GM21526 (cell line): ENCODE results near the gene DNAJC3.

Source experiments
- ATAC-seq: cut with Tn5 transposase; IDR thresholded peaks from one replicate; pipeline ENCODE4 v1.9.1; 2021; ENCODE audit warnings: moderate library complexity; ENCODE audit not compliant: unreplicated experiment, low FRiP score

Gene DNAJC3

DNA sequence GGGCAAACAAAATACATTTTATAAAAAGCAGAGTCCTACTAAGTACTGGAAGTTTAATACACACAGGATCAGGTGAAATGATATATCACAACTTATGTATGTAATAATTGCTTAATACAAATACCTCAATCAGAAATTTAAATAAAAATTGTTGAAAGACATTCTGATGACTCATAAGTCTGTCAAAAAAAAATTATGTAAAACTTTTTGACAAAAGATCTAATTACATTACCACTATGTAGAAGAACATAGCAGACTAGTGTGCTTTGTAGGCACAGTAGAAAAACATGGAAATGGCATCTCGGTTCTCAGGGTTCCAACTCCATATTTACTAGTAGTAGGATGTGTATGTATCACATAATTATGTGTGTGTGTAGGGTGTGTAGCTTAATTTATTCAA, 156.2 kb downstream of the DNAJC3 start:
- no peak for ATAC-seq

- ATAC-seq, result no peak
Measured at GRCh38 chr13:95833719-95834118, 156.8 kb downstream of the DNAJC3 start.

DNA sequence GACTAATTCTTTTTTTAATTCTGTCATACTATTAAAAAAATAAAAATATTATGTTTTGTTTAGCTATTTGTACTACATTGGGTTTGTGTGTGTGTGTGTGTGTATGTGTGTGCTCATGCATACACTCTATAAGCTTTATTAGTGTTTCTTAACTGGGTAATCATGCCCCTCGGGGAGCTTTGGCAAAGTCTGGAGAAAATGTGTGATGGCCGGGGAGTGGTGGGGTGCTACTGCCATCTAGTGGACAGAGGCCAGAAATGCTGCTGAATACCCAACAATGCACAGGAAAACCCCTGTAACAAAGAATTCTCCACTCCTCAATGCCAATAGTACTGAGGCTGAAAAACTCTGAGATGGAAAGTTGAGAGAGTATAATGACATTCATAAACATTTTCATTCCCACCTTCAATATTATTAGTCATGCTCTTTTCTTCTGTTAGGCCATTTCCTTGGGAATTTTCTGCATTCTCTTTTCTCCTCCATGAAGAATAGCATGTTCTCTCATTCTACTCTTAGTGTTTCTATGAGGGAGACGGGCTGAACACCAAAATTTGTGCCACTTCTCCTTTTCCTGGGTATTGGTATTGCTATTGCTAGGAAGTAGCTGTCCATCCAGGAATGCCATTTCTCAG, 157.3 kb downstream of the DNAJC3 start:
- ATAC-seq, result peak; percentile 92

DNA sequence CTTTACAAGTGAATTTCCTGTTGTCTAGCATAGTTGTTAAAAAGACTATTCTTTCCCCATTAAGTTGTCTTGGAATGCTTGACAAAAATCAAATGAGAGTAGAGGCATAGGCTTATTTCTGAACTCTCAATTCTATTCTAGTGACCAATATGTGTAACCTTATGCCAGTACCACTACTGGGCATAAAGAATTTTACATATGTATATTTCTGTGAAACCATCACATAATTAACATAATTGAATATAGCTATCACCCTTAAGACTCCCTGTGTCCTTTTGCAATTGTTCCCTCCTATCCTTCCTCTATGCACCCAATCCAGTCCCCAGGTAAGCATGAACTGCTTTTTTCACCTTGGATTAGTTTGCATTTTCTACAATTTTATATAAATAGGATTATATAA, 165.0 kb downstream of the DNAJC3 start:
- no peak for ATAC-seq

DNA sequence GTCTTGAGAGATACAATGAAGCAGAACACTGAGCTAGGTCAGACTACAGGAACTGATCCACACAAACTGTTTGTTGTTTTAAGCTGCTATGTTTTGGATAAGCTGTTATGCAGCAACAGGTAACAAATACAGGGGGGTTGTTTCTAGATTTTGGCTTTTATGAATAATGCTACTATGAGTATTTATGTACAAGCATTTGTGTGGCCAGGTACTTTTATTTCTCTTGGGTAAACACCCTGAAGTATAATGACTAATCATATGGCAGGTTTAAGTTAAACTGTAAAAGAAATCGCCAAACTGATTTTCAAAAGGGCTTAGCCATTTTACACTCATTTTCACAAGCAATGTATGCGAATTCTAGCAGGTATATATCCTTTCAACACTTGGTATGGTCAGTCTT, 166.0 kb downstream of the DNAJC3 start:
- no peak for ATAC-seq
